Lower leg skin (tissue), 3 donors: Measurements from ENCODE around the gene GNG8.

ENCODE experiments used
- CTCF ChIP-seq, 3 donors: fragments of 450-650 bp; IDR thresholded peaks; one replicate each; pipeline ENCODE4 v1.5.1; 2016; ENCODE audit warnings: antibody characterized with exemption in 3 of 3, mild to moderate bottlenecking in 3 of 3, moderate library complexity in 2 of 3
- POLR2A ChIP-seq, 2 donors: fragments of 450-650 bp; IDR thresholded peaks; one replicate each; pipeline ENCODE4 v1.6.1; 2016 to 2017; ENCODE audit warnings: antibody characterized with exemption in 2 of 2, mild to moderate bottlenecking in 1 of 2, moderate library complexity in 1 of 2

- TF ChIP-seq CTCF (IDR thresholded peaks at IDR 0.05) (no peak), POLR2A (IDR thresholded peaks at IDR 0.05) (no peak)
Measured at GRCh38 chr19:46609511-46610412, 26.2 kb downstream of the GNG8 start.
